Muscle layer of duodenum (tissue), 2 donors: ENCODE data around the gene CDX1.
A peak's percentile ranks its signal among the peaks of the same experiment; 100 is the strongest.

Experiments
- H3K27ac ChIP-seq: one replicate; pipeline ENCODE4 v1.7.0; 2013; ENCODE audit warnings: mild to moderate bottlenecking, low read length
- H3K27me3 ChIP-seq: one replicate; pipeline ENCODE4 v1.7.0; 2013; ENCODE audit warnings: low read depth, mild to moderate bottlenecking, control low read depth, low read length
- H3K36me3 ChIP-seq, 2 donors: one replicate each; pipeline ENCODE4 v1.7.0; 2013; ENCODE audit warnings: low read length in 2 of 2, control low read depth in 1 of 2, mild to moderate bottlenecking in 1 of 2; ENCODE audit not compliant: insufficient read depth in 2 of 2, control insufficient read depth in 1 of 2
- H3K4me1 ChIP-seq, 2 donors: one replicate each; pipeline ENCODE4 v1.7.0; 2013; ENCODE audit warnings: low read length in 2 of 2, mild to moderate bottlenecking in 2 of 2, control low read depth in 1 of 2, moderate library complexity in 1 of 2; ENCODE audit not compliant: insufficient read depth in 2 of 2, control insufficient read depth in 1 of 2
- H3K4me3 ChIP-seq, 2 donors: one replicate each; pipeline ENCODE4 v1.7.0; 2013; ENCODE audit warnings: low read length in 2 of 2, low read depth in 1 of 2, mild to moderate bottlenecking in 1 of 2
- H3K9me3 ChIP-seq, 2 donors: one replicate each; pipeline ENCODE4 v1.7.0; 2013; ENCODE audit warnings: low read length in 2 of 2, control low read depth in 1 of 2, mild to moderate bottlenecking in 1 of 2; ENCODE audit not compliant: control insufficient read depth in 1 of 2
- donor health status: healthy.

CDX1 gene

DNA sequence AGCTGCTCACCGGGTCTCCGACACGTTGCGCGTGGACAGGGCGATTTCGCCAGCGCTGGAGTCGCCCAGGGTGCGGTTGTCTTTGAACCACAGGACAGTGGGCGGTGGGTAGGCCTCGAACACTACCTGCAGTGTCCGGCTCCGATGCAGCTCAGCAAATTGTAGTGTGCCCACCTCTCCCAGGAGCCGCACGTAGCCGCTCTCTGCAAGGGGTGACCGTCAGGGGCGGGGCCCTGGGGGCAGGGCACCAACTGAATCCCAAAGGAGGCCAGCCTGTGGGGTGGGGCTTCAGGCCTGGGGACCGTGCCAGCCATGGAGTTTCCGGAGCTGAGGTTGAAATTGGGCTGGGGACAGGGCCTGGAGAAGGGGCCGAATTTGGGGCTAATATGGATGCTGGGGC is 33.8 kb upstream of the CDX1 start:
- Histone ChIP-seq H3K4me3 (no peak overlapping the region), H3K27me3 (no peaks in the 10 kb centered on the region), H3K27ac (no peak overlapping the region), H3K9me3 (no peaks in the 10 kb centered on the region), H3K4me1 (peaks cover 10 to 37% of the 10 kb centered on the region in 2 donors), H3K36me3 (peaks cover 0 to 5% of the 10 kb centered on the region in 2 donors)

DNA sequence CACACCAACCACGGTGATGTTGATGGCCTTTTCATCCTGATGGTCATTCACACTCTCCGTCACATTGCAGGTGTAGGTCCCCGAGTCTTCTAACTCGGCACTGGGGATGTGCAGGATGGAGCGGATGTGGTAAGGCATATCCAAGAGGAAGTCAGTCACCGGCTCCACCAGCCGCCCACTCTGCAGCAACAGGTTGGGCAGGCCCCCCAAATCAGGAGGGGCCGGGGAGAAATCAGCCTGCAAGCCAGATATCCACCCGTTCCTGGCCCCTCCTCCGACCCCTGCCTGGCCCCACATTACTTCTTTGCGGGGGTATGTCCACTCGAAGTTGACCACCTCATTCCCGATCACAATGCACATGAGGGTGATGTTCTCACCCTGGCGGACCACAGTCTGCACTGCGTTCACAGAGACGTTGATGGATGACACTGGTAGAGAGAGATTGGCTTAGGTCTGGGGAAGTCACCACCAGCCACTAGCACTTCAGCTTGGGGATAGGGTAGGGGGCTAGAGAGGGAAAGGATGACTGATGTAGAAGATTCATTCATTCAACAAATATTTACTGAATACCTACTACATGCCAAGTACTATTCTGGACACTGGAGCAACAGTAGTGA is 32.9 kb upstream of the CDX1 start:
- no peaks in the 10 kb centered on the region for H3K27me3 ChIP-seq
- H3K9me3 ChIP-seq, result no peaks in the 10 kb centered on the region
- H3K27ac ChIP-seq, result no peak overlapping the region
- H3K4me1 ChIP-seq, result peaks cover 13 to 47% of the 10 kb centered on the region in 2 donors
- no peak overlapping the region for H3K4me3 ChIP-seq
- peaks cover 0 to 5% of the 10 kb centered on the region in 2 donors for H3K36me3 ChIP-seq

DNA sequence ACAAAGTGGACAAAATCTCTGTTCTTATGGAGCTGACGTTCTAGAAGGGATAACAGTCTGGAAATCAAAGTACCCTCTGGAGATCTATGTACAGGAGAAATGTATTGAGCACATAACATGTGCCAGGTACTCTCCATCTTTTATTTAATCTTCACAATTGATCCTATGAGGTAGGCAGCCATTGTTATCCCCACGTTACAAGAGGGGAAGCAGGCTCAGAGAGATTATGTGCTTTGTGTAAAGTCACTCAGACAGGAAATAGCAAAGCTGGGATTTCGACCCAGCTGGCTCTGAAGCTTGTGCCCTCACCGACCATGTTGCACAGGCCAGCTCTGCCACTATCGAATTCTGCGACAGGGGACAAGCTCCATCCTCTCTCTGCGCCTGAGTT is 32.4 kb upstream of the CDX1 start:
- no peak overlapping the region for H3K4me3 ChIP-seq
- H3K27me3 ChIP-seq, result no peaks in the 10 kb centered on the region
- no peak overlapping the region for H3K27ac ChIP-seq
- no peaks in the 10 kb centered on the region for H3K9me3 ChIP-seq
- peaks cover 0 to 3% of the 10 kb centered on the region in 2 donors for H3K36me3 ChIP-seq
- peaks cover 17 to 52% of the 10 kb centered on the region in 2 donors for H3K4me1 ChIP-seq

DNA sequence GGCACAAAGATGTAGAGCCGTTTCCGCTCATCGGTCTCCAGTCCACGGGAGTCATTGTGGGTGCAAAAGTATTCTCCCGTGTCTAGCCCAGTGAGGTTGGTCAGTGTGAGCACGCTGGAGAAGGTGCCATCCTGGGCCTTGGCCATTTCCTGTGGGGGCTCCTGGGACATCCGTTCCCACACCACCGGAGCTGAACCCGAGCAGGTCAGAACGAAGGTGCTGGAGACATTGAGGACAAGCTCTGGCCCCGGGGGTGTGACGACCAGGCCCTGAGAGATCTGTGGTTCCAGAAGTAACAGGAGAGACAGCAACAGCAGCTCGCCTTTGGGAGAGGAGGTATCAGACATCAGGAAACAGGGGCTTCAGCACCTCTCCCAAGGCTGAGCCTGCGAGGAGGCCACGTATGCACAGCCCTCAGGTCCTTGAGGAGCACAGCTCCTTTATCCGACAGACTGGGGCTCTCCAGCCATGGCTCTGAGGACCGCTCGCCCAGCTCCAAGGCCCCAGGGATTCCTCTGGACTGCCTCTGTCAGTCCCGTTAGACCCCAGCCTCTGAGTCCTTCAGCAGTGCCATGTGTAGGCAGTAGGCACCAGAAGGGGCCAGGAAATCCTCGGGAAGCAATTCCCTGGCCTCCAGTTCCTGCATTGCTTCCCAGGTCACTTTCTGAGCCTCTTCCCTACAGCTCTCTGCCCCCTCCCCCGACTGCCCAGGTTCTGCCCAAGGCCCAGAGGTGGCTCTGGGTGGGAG is 30.8 kb upstream of the CDX1 start:
- Histone ChIP-seq H3K27ac (no peak overlapping the region), H3K4me1 (peaks cover 20 to 51% of the 10 kb centered on the region in 2 donors), H3K36me3 (no peaks in the 10 kb centered on the region)

DNA sequence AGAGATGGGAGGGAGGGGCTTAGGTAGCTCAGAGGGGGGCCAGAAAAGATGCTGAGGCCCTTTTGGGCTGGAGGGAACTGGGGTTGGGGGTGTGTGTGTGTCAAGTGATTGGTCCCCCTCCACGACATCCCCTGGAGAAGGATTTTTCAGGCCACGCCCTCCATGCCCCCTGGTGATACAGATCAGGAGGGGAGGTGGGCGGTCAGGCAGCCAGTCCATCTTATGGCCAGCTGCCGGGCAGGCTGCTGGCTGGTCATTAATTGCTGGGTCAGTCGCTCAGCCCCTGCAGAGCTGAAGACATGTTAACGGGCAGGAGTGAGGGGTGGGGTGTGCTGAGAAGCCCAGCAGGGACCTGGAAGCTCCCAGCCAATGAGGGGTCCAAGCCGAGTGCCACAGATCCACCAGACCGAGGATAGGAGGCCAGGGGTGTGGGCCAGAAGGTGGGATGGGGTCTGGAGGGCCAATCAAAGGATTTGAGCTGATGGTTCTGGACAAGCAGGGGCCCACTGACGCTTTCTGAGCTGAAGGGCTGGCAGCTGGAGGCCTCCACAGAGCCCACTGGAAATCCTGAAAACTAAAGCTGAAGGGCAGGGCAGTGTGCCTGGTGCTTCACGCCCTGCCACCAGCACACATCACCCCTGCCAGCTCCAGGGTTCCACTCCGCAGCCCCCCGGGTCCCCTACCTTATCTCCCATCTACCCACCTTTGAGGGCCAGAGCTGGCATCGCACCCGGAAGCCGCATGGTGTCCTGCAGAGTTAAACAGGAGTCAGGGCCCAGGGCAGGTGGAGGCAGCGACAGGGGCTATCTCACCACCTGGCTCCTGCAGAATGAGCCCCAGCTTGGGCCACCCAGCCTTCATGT is 30.0 kb upstream of the CDX1 start:
- Histone ChIP-seq H3K27me3 (no peaks in the 10 kb centered on the region), H3K4me1 (peaks cover 20 to 59% of the 10 kb centered on the region in 2 donors), H3K27ac (no peak overlapping the region), H3K4me3 (no peak overlapping the region), H3K36me3 (no peaks in the 10 kb centered on the region), H3K9me3 (no peaks in the 10 kb centered on the region)

More for the DNA sequence above, 30.8 kb upstream of the CDX1 start:
- H3K9me3 ChIP-seq, result no peaks in the 10 kb centered on the region
- H3K27me3 ChIP-seq, result no peaks in the 10 kb centered on the region
- no peak overlapping the region for H3K4me3 ChIP-seq

DNA sequence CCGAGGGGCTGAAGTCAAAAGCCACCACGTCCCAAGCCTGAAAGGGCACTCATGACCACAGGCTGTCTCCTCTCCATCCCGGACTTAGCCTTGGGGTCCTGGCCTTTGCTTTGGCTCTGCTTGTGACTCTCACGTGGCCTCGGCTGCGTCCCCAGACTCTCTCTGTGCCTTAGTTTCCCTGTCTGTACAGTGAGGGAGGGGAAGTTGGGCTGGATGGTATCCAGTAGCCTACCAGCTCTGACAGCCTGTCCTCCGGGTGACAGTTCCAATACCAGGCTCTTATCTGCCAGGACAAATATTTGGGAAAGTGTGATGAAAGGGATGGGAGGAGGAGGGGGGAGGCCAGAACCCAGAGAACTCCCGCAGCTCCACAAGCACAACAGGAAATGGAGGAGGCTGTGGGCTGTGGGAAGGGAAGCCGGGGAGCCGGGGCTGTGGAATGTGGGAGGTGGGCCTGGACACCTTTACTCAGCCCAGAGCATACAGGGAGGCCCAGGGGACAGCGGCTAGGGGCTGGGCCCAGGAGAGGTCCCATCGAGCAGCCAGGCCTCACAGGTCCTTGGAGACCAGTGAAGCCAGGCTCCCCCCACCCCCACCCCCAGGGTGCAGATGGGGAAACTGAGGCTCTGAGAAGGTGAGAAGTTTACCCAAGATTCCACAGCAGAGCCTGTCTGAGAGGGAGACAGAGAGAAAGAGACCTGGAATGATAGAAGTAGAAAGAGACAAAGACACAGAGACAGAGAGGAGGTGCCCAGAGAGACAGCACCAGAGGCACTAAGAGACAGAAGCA is 29.2 kb upstream of the CDX1 start:
- Histone ChIP-seq H3K27me3 (no peaks in the 10 kb centered on the region), H3K4me3 (no peak overlapping the region), H3K36me3 (no peaks in the 10 kb centered on the region), H3K27ac (peak overlapping the region; percentile 51), H3K9me3 (no peaks in the 10 kb centered on the region), H3K4me1 (peaks cover 20 to 65% of the 10 kb centered on the region in 2 donors)

DNA sequence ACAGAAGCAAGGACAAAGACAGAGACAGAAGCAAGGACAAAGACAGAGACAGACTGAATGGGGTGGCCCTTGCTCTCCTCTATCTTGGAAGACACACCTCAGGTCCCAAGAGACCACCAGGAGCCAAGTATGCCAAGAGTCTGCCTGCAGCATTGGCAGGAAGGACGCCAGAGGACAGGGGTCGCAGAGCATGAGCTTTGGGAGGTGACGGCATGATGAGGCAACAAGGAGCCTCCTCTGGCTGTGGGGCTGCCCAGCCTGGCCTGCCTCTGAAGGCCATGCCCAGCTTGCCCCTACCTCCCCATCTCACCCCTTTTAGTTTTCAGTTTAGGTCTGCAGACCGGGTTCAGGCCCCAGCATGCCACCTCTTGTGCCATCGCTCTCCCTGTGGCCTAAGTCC is 28.6 kb upstream of the CDX1 start:
- Histone ChIP-seq H3K4me3 (no peak overlapping the region), H3K9me3 (no peaks in the 10 kb centered on the region), H3K27me3 (no peaks in the 10 kb centered on the region), H3K36me3 (peaks cover 0 to under 1% of the 10 kb centered on the region in 2 donors), H3K27ac (peak overlapping the region; percentile 51), H3K4me1 (peaks cover 20 to 62% of the 10 kb centered on the region in 2 donors)

DNA sequence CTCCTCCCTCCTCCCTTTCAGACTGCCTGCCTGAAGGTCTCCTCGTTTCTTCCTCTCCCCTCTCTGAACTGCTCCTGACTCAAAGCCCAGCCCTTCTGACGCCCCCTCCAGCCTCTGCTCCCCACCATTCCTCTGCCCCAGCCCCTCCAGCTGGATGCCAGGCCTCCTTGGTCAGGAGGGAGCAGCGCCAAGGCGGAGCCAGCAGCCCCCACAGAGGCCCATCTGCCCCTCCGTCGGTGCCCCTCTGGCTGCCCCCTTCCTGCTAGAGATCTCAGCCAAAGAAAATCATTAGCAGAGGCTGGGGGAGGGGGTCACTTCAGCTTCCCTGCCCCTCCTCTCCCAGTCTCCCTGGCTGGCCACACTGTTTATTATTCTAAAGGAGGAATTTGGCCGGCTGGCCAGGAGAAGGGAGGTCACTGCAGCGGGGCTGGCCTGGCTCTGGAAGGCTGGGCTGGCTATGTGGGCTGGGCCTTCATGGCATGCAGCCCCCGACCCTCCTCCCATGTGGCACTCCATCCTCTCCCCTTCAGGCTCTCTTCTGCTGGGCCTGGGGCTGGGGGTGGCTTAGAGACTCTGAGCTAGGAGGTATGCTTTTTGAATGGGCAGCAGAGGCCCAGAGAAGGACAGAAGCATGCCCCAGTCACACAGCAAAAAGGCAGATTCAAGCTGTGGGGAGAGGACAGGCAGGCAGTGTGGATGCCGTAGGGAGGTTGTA is 27.9 kb upstream of the CDX1 start:
- Histone ChIP-seq H3K4me3 (peak overlapping the region in 1 of 2 donors; percentile 6), H3K36me3 (peaks cover 0 to 3% of the 10 kb centered on the region in 2 donors), H3K9me3 (no peaks in the 10 kb centered on the region), H3K27ac (peak overlapping the region; percentile 53), H3K4me1 (peaks cover 20 to 68% of the 10 kb centered on the region in 2 donors), H3K27me3 (no peaks in the 10 kb centered on the region)

DNA sequence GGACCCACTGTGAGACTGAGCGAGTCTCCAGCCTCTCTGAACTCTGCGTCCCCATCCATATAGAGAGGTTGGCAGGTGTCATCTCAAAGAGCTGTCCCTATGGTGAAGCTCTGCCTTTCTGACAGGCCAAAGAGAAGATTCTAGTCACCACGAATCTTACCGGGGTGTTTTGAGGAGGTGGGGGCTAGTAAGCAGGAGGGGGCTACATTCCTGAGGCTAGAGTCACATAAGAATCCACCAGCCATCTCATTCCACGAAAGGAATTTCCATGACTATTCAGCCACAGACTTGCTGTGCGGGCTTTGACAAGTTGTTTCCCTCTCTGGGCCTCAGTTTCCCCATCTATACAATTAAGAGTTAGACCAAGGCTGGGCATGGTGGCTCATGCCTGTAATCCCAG is 27.2 kb upstream of the CDX1 start:
- peak overlapping the region in 1 of 2 donors; percentile 6 for H3K4me3 ChIP-seq
- H3K27ac ChIP-seq, result peak overlapping the region; percentile 53
- H3K36me3 ChIP-seq, result peaks cover 0 to 3% of the 10 kb centered on the region in 2 donors
- H3K27me3 ChIP-seq, result no peaks in the 10 kb centered on the region
- H3K9me3 ChIP-seq, result no peaks in the 10 kb centered on the region
- peaks cover 17 to 71% of the 10 kb centered on the region in 2 donors for H3K4me1 ChIP-seq

DNA sequence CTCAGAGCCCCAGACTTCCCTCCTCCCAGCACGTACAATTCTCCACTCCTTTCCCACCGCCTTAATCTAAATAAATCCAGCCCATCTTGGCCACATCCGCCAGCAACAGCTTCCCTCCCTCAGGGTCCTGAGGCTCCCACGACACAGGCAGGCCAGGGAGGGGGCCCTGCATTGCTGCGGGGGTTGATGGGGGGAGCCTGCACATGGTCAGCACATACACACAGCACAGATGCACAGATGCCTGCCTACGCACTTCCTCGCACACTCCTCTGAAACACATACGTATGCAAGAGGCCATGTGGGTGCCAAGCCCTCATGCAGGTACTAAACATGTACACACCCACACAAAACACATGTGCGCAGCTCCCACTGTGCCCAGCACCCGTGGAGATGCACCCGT is 25.7 kb upstream of the CDX1 start:
- no peaks in the 10 kb centered on the region for H3K9me3 ChIP-seq
- H3K27me3 ChIP-seq, result no peaks in the 10 kb centered on the region
- peaks cover 0 to 3% of the 10 kb centered on the region in 2 donors for H3K36me3 ChIP-seq
- H3K27ac ChIP-seq, result peak overlapping the region; percentile 84
- no peak overlapping the region for H3K4me3 ChIP-seq
- H3K4me1 ChIP-seq, result peaks cover 16 to 73% of the 10 kb centered on the region in 2 donors
